NT2/D1 (cell line): Measurements from ENCODE around the gene KCNE2.
A peak's percentile ranks its signal among the peaks of the same experiment; 100 is the strongest.

Experiments
- DNase-seq: peaks from one replicate; pipeline ENCODE4 v3.0.0-alpha.2; 2011; ENCODE audit warnings: low read depth, low spot score
- H3K27me3 ChIP-seq: 2 replicates; pipeline ENCODE4 v1.6.0; 2011; ENCODE audit warnings: mild to moderate bottlenecking; ENCODE audit not compliant: insufficient read length, insufficient read depth
- H3K36me3 ChIP-seq: 2 replicates; pipeline ENCODE4 v1.6.1; 2011; ENCODE audit warnings: mild to moderate bottlenecking, low read length, mixed read lengths; ENCODE audit not compliant: insufficient read depth, insufficient read length
- H3K4me1 ChIP-seq: 2 replicates; pipeline ENCODE4 v1.5.1; 2011; ENCODE audit not compliant: insufficient read depth, insufficient read length
- H3K4me3 ChIP-seq: 2 replicates; pipeline ENCODE4 v1.5.1; 2011; ENCODE audit warnings: low read depth; ENCODE audit not compliant: insufficient read length
- H3K9ac ChIP-seq: 2 replicates; pipeline ENCODE4 v1.6.0; 2011; ENCODE audit warnings: low read depth; ENCODE audit not compliant: insufficient read length
- H3K9me3 ChIP-seq: 2 replicates; pipeline ENCODE4 v1.5.1; 2011; ENCODE audit warnings: mild to moderate bottlenecking, low read length; ENCODE audit not compliant: insufficient read depth
- SUZ12 ChIP-seq: IDR thresholded peaks from 2 replicates; pipeline ENCODE4 v1.6.1; 2011; ENCODE audit not compliant: insufficient read length, insufficient read depth; ENCODE audit errors: extremely low read depth
- YY1 ChIP-seq: IDR thresholded peaks from 2 replicates; pipeline ENCODE4 v1.6.1; 2011; ENCODE audit not compliant: insufficient read length, insufficient read depth
- ZNF274 ChIP-seq: IDR thresholded peaks from 2 replicates; pipeline ENCODE4 v1.6.1; 2011; ENCODE audit warnings: mild to moderate bottlenecking, low read depth, low read length

Gene KCNE2

GRCh38 chr21:34343347-34343746 is 20.5 kb upstream of the KCNE2 start:
- TF ChIP-seq YY1: no peak
- no peak for TF ChIP-seq SUZ12
- TF ChIP-seq ZNF274: no peak
- no peak overlapping the region for H3K4me3 ChIP-seq
- no peaks in the 10 kb centered on the region for H3K4me1 ChIP-seq

GRCh38 chr21:34343838-34344381 is 19.9 kb upstream of the KCNE2 start:
- no peak for DNase-seq
- H3K27me3 ChIP-seq: peaks cover 2% of the 10 kb centered on the region
- H3K9ac ChIP-seq: no peak overlapping the region
- H3K9me3 ChIP-seq: no peaks in the 10 kb centered on the region; the same call in 1 of the 2 replicates
- no peak overlapping the region for H3K4me3 ChIP-seq
- no peaks in the 10 kb centered on the region for H3K4me1 ChIP-seq
- no peak for TF ChIP-seq ZNF274
- no peak for TF ChIP-seq SUZ12
- no peak for TF ChIP-seq YY1
- H3K36me3 ChIP-seq: no peaks in the 10 kb centered on the region

More at GRCh38 chr21:34343347-34343746, 20.5 kb upstream of the KCNE2 start:
- no peak for DNase-seq
- H3K9me3 ChIP-seq: no peaks in the 10 kb centered on the region; the same call in 1 of the 2 replicates
- H3K9ac ChIP-seq: no peak overlapping the region
- H3K27me3 ChIP-seq: peaks cover 2% of the 10 kb centered on the region
- H3K36me3 ChIP-seq: no peaks in the 10 kb centered on the region

- Histone ChIP-seq H3K9ac (no peak overlapping the region), H3K4me1 (no peaks in the 10 kb centered on the region), H3K36me3 (no peaks in the 10 kb centered on the region), H3K9me3 (no peaks in the 10 kb centered on the region; the same call in 1 of the 2 replicates), H3K4me3 (no peak overlapping the region), H3K27me3 (peaks cover 2% of the 10 kb centered on the region)
- TF ChIP-seq YY1 (no peak), SUZ12 (no peak), ZNF274 (no peak)
- DNase-seq: no peak
Observed at GRCh38 chr21:34344584-34344983, 19.2 kb upstream of the KCNE2 start.

GRCh38 chr21:34345091-34345871 is 18.5 kb upstream of the KCNE2 start:
- Histone ChIP-seq H3K9ac (no peak overlapping the region), H3K4me3 (no peak overlapping the region), H3K9me3 (no peaks in the 10 kb centered on the region; the same call in 1 of the 2 replicates), H3K4me1 (no peaks in the 10 kb centered on the region), H3K36me3 (no peaks in the 10 kb centered on the region), H3K27me3 (peaks cover 2% of the 10 kb centered on the region)
- DNase-seq: no peak
- no peak for TF ChIP-seq YY1
- no peak for TF ChIP-seq ZNF274
- TF ChIP-seq SUZ12: no peak

GRCh38 chr21:34345892-34346291 is 17.9 kb upstream of the KCNE2 start:
- TF ChIP-seq YY1: no peak
- H3K4me1 ChIP-seq: no peaks in the 10 kb centered on the region
- no peaks in the 10 kb centered on the region for H3K36me3 ChIP-seq
- H3K9ac ChIP-seq: no peak overlapping the region
- DNase-seq: no peak
- no peaks in the 10 kb centered on the region; the same call in 1 of the 2 replicates for H3K9me3 ChIP-seq
- H3K27me3 ChIP-seq: peaks cover 2% of the 10 kb centered on the region
- no peak overlapping the region for H3K4me3 ChIP-seq

- no peaks in the 10 kb centered on the region for H3K4me1 ChIP-seq
- TF ChIP-seq SUZ12 (no peak), ZNF274 (no peak), YY1 (no peak)
- no peaks in the 10 kb centered on the region for H3K27me3 ChIP-seq
- no peak for DNase-seq
- no peak overlapping the region for H3K4me3 ChIP-seq
- no peaks in the 10 kb centered on the region for H3K36me3 ChIP-seq
- no peak overlapping the region for H3K9ac ChIP-seq
- no peaks in the 10 kb centered on the region for H3K9me3 ChIP-seq
Observed at GRCh38 chr21:34348890-34349519, 14.8 kb upstream of the KCNE2 start.

GRCh38 chr21:34351786-34352241 is 12.0 kb upstream of the KCNE2 start:
- Histone ChIP-seq H3K4me1 (no peaks in the 10 kb centered on the region), H3K9ac (no peak overlapping the region), H3K9me3 (no peaks in the 10 kb centered on the region), H3K36me3 (no peaks in the 10 kb centered on the region), H3K4me3 (no peak overlapping the region), H3K27me3 (no peaks in the 10 kb centered on the region)
- DNase-seq: peak; percentile 62
- no peak for TF ChIP-seq ZNF274
- TF ChIP-seq YY1: no peak
- no peak for TF ChIP-seq SUZ12
